GM10266 (cell line): ENCODE measurements around the gene KLF9.

ENCODE experiments used
- DNase-seq: peaks from one replicate; pipeline ENCODE4 v3.0.0; 2012; ENCODE audit errors: extremely low spot score
- TF ChIP-seq, protein P1 (sequence below): IDR thresholded peaks from 2 replicates; pipeline ENCODE4 v1.5.1; 2012; ENCODE audit warnings: mild to moderate bottlenecking, low read depth; ENCODE audit not compliant: control insufficient read depth, insufficient read depth; ENCODE audit errors: missing control alignments

Gene KLF9

GRCh38 chr9:70382709-70383605 is 31.5 kb downstream of the KLF9 start:
- DNase-seq = no peak
- TF ChIP-seq, protein P1, sequence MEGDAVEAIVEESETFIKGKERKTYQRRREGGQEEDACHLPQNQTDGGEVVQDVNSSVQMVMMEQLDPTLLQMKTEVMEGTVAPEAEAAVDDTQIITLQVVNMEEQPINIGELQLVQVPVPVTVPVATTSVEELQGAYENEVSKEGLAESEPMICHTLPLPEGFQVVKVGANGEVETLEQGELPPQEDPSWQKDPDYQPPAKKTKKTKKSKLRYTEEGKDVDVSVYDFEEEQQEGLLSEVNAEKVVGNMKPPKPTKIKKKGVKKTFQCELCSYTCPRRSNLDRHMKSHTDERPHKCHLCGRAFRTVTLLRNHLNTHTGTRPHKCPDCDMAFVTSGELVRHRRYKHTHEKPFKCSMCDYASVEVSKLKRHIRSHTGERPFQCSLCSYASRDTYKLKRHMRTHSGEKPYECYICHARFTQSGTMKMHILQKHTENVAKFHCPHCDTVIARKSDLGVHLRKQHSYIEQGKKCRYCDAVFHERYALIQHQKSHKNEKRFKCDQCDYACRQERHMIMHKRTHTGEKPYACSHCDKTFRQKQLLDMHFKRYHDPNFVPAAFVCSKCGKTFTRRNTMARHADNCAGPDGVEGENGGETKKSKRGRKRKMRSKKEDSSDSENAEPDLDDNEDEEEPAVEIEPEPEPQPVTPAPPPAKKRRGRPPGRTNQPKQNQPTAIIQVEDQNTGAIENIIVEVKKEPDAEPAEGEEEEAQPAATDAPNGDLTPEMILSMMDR = no peak

DNA sequence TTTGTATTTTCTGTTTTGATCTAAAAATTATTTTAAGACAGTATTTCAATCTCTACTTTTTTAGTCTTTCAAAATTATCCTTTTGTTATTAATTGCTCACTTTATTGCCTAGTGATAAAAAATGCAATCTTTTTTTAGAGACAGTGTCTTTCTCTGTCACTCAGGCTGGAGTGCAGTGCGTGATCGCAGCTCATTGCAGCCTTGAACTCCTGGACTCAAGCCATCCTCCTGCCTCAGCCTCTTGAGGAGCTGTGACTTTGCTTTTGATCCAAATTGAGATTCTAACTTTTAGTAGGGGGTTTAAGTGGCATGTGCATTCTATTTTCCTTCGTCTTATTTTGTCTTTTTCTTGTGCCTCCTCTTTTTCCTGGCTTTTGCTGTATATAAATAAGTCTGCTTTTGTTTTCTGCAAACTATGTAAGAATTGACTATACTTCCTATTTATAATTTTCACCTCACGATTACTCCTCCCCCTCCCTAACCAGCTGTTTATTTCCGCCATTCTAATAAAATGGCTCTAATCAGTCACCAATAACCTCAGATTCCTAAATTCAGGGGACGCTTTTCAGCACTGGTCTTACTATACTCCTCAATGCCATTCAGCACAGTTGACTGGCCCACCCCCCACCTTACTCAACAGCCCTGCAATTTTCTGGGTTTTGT is 32.3 kb downstream of the KLF9 start:
- DNase-seq = no peak
- TF ChIP-seq, protein P1 = no peak

- TF ChIP-seq, protein P1 = no peak
- DNase-seq = no peak
These were observed 39.4 kb downstream of the KLF9 start for GRCh38 chr9:70374962-70375618.

DNA sequence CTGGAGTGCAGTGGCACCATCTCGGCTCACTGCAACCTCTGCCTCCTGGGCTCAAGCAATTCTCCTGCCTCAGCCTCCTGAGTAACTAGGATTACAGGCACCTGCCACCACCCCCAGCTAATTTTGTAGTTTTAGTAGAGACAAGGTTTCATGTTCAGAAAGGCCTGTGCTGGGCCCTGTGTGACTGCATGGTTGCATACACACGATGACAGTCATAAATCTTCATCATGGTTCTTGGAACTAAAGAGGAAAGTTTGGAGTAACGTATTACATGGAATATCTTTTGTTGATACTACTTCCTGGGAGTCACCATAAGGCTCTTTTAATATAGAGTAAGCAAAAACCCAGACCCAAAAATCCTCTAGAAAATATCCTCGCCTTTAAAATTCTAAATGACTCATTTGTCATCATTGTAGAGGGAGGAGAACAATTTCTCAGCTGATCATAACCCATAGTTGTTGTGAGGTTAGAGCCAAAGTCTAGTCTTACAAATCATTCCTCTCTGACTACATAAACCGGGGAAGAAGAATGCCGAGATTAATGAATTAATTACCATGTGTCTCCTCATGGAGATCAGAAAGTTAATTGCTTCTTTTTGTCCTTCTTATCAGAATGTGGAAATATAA is 47.0 kb downstream of the KLF9 start:
- no peak for DNase-seq
- TF ChIP-seq, protein P1 = no peak

DNA sequence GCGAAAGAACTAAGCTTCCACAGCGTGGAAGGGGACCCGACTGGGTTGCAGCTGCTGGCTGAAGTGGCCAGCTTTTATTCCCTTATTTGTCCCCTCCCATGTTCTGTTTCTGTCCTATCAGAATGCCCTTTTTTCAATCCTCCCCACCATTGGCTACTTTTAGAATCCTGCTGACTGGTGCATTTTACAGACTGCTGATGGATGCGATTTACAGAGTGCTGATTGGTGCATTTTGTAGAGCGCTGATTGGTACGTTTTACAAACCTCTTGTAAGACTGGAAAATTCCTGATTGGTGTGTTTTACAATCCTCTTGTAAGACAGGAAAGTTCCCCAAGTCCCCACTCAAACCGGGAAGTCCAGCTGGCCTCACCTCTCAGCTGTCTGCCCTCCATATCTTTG is 50.7 kb downstream of the KLF9 start:
- TF ChIP-seq, protein P1 = no peak
- no peak for DNase-seq

GRCh38 chr9:70362952-70363351 is 51.5 kb downstream of the KLF9 start:
- TF ChIP-seq, protein P1 = no peak
- DNase-seq = no peak
